HepG2 (cell line): ENCODE measurements around the gene NIPAL4. TPM values are rescaled to one million over a fixed set of nuclear protein-coding genes. Genes with fewer than 3 reads are reported as not detected.

ENCODE experiments used
- ATAC-seq: fragments of 200-7000 bp; cut with Tn5 transposase; 3 replicates; pipeline ENCODE4 v1.9.1; 2020; ENCODE audit warnings: mild to moderate bottlenecking, moderate library complexity
- BruUV-seq: library from RNA; stranded (reverse); fragments of 400-500 nt; replicated peaks from 2 replicates; lab custom pipeline; 2021; lab: Mats Ljungman, UMichigan
- CTCF ChIA-PET: fragments of 300-600 bp; formaldehyde crosslinking; extraction: SDS; loops from one replicate; lab custom pipeline; 2021; ENCODE audit warnings: low total read pairs, inconsistent platforms, low intra/inter-chr PET ratio; lab: Yijun Ruan, JAX
- POLR2A ChIA-PET: fragments of 350-600 bp; sonication (Branson Sonifier 250); formaldehyde crosslinking; loops from one replicate; lab custom pipeline; 2020; ENCODE audit warnings: antibody characterized with exemption, inconsistent platforms; lab: Yijun Ruan, JAX
- DNase-seq: peaks from one replicate; pipeline ENCODE4 v3.0.0-alpha.2; 2015; ENCODE audit warnings: low spot score
- FAIRE-seq: peaks from 3 replicates; lab custom pipeline; 2011; peaks lifted over from hg19 to GRCh38; lab: Jason Lieb, UNC
- H2AFZ ChIP-seq: one replicate; pipeline ENCODE4 v1.6.1; 2011; ENCODE audit warnings: low read length, inconsistent platforms
- H3K27ac ChIP-seq: fragments of 300-600 bp; 3 replicates; pipeline ENCODE4 v1.8.0; 2011; ENCODE audit warnings: mixed run types, mild to moderate bottlenecking, mixed read lengths, low read length, inconsistent platforms; ENCODE audit not compliant: insufficient read depth; ENCODE audit errors: extremely low read length
- H3K27me3 ChIP-seq, 2 experiments: fragments of 200-600 bp in 1 of 2; 2 replicates in 1 of 2; 3 replicates in 1 of 2; pipeline versions ENCODE4 v1.6.0 to v1.8.0; 2011; ENCODE audit warnings: low read length in 2 of 2, mild to moderate bottlenecking in 2 of 2, moderate library complexity in 2 of 2, inconsistent platforms in 1 of 2; ENCODE audit not compliant: insufficient read depth in 2 of 2, control insufficient read depth in 1 of 2
- H3K36me3 ChIP-seq, 2 experiments: fragments of 200-600 bp in 1 of 2; replicated peaks in 1 of 2; 2 replicates in 1 of 2; 3 replicates in 1 of 2; pipeline versions ENCODE4 v1.5.1 to v1.8.0; 2011; ENCODE audit warnings: low read length in 2 of 2, inconsistent platforms in 1 of 2; ENCODE audit not compliant: insufficient read depth in 2 of 2, control insufficient read depth in 1 of 2
- H3K4me1 ChIP-seq: 2 replicates; pipeline ENCODE4 v1.5.1; 2012; ENCODE audit warnings: low read length, inconsistent platforms; ENCODE audit not compliant: insufficient read depth
- H3K4me2 ChIP-seq: 2 replicates; pipeline ENCODE4 v1.6.0; 2011; ENCODE audit warnings: low read depth, low read length, inconsistent platforms
- H3K4me3 ChIP-seq, 3 experiments: fragments of 200-600 bp in 1 of 3; sonication (generic), shearing (Covaris generic) in 1 of 3; replicated peaks in 1 of 3; 2 replicates each; pipeline ENCODE4 v1.5.1; 2011 to 2016; ENCODE audit warnings: low read length in 3 of 3, inconsistent platforms in 2 of 3, low read depth in 2 of 3, mild to moderate bottlenecking in 2 of 3, control low read depth in 1 of 3, mixed read lengths in 1 of 3; ENCODE audit not compliant: insufficient read depth in 1 of 3
- H3K79me2 ChIP-seq: one replicate; pipeline ENCODE4 v1.6.1; 2011; ENCODE audit warnings: low read length, inconsistent platforms; ENCODE audit not compliant: insufficient read depth
- H3K9ac ChIP-seq: 2 replicates; pipeline ENCODE4 v1.6.0; 2011; ENCODE audit warnings: mild to moderate bottlenecking, low read depth, low read length, inconsistent platforms; ENCODE audit not compliant: insufficient read depth
- H3K9me3 ChIP-seq: 2 replicates; pipeline ENCODE4 v1.5.1; 2012; ENCODE audit warnings: mild to moderate bottlenecking, low read length
- H4K20me1 ChIP-seq: 2 replicates; pipeline ENCODE4 v1.6.0; 2011; ENCODE audit warnings: inconsistent platforms, mild to moderate bottlenecking, low read length, moderate library complexity; ENCODE audit not compliant: insufficient read depth
- PHF21A ChIP-seq: sonication (generic); formaldehyde crosslinking; IDR thresholded peaks from 2 replicates; pipeline ENCODE4 v1.5.0; 2020; ENCODE audit warnings: mild to moderate bottlenecking, missing genetic modification reagents
- WIZ ChIP-seq: sonication (generic); formaldehyde crosslinking; IDR thresholded peaks from 2 replicates; pipeline ENCODE4 v1.5.1; 2020; ENCODE audit warnings: mild to moderate bottlenecking, missing genetic modification reagents
- ZNF333 ChIP-seq: sonication (generic); formaldehyde crosslinking; IDR thresholded peaks from 2 replicates; pipeline ENCODE4 v1.4.0; 2020; ENCODE audit warnings: mild to moderate bottlenecking, missing genetic modification reagents, borderline replicate concordance
- ZNF367 ChIP-seq: sonication (generic); formaldehyde crosslinking; IDR thresholded peaks from 2 replicates; pipeline ENCODE4 v1.4.0; 2020; ENCODE audit warnings: missing genetic modification reagents, borderline replicate concordance
- WGBS: methylation state at CpG from one replicate; pipeline ENCODE4 v1.1.6; 2017; ENCODE audit warnings: low lambda C conversion rate; 5-methylcytosine and 5-hydroxymethylcytosine counted together
- in situ Hi-C: cut with HindIII; loops from 2 replicates; pipeline ENCODE4 v1.10.0; 2017; ENCODE audit warnings: low pct_unique_long_range_greater_than_20kb; ENCODE audit not compliant: extremely low pct_ligation_motif_present
- intact Hi-C: fragments of 100-400 bp; cut with micrococcal nuclease; formaldehyde crosslinking; loops from one replicate; pipeline ENCODE4 v1.10.0; 2022; ENCODE audit not compliant: unreplicated experiment
- polyA plus RNA-seq, 8 experiments: library from polyadenylated mRNA; depleted of rRNA in 3 of 8; stranded (reverse) in 7 of 8; unstranded in 1 of 8; fragments of >200 nt; fragmentation: Illumina TruSeq in 4 of 8; extraction: Trizol in 4 of 8; gene quantifications; 2 replicates each; pipeline versions ENCODE4 v1.2.1 to v1.2.3, GENCODE V29; 2011 to 2016; ENCODE audit warnings: low read depth in 4 of 8, missing spikeins in 1 of 8, mixed read lengths in 1 of 8; ENCODE audit not compliant: insufficient read depth in 1 of 8
- total RNA-seq, 5 experiments: library from RNA; depleted of rRNA; stranded (reverse); fragments of >200 nt; fragmentation: Illumina TruSeq; extraction: Trizol; gene quantifications; 2 replicates each; pipeline ENCODE4 v1.2.3, GENCODE V29; 2016; ENCODE audit warnings: low read depth in 1 of 5
- TF ChIP-seq, protein P1 (sequence below): sonication (generic); formaldehyde crosslinking; IDR thresholded peaks from 2 replicates; pipeline ENCODE4 v1.4.0; 2020; ENCODE audit warnings: missing genetic modification reagents

The NIPAL4 gene
- total and polyA plus RNA-seq, 2 of the 13 experiments (the other 11 are each of a cell fraction or from before 2014, with no cell fraction given), result not detected

DNA sequence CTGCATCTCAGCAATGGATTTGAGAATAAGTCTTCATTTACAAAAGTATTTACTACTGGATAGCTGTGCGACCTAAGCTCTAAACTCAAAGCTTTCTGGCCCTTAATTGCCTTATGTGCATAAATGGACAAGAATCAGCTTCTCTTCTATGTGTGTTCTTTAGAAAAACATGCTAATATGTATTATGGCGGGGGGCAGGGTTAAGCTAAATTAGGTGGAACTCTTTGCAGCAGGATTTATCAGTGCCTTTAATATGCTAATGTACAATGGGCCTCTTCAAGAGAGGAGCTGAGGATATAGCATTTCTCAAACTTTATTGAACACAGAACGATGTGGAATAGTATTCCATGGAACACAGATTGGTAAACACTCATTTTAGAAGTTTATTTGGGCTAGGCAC is 10.0 kb upstream of the NIPAL4 start:
- no peak for DNase-seq
- WGBS, result 1% methylated on average over 3 of the region's 3 CpGs
- POLR2A ChIA-PET, result no interaction called here
- intact Hi-C loops, result no loop called here
- Histone ChIP-seq H3K9ac (no peak overlapping the region), H4K20me1 (no peaks in the 10 kb centered on the region), H3K27ac (no peak overlapping the region), H2AFZ (no peak overlapping the region), H3K36me3 (no peaks in the 10 kb centered on the region), H3K79me2 (no peaks in the 10 kb centered on the region), H3K27me3 (peaks cover 1 to 6% of the 10 kb centered on the region in 2 experiments; a peak in 2 of 5 replicates), H3K9me3 (no peaks in the 10 kb centered on the region), H3K4me2 (no peak overlapping the region), H3K4me3 (no peak overlapping the region), H3K4me1 (peaks cover 11% of the 10 kb centered on the region; the same call in 1 of the 2 replicates)
- BruUV-seq, result no TSS peak
- CTCF ChIA-PET, result no interaction called here
- FAIRE-seq, result no peak
- no peak for TF ChIP-seq PHF21A (CRISPR knock-in tag)
- TF ChIP-seq, protein P1, sequence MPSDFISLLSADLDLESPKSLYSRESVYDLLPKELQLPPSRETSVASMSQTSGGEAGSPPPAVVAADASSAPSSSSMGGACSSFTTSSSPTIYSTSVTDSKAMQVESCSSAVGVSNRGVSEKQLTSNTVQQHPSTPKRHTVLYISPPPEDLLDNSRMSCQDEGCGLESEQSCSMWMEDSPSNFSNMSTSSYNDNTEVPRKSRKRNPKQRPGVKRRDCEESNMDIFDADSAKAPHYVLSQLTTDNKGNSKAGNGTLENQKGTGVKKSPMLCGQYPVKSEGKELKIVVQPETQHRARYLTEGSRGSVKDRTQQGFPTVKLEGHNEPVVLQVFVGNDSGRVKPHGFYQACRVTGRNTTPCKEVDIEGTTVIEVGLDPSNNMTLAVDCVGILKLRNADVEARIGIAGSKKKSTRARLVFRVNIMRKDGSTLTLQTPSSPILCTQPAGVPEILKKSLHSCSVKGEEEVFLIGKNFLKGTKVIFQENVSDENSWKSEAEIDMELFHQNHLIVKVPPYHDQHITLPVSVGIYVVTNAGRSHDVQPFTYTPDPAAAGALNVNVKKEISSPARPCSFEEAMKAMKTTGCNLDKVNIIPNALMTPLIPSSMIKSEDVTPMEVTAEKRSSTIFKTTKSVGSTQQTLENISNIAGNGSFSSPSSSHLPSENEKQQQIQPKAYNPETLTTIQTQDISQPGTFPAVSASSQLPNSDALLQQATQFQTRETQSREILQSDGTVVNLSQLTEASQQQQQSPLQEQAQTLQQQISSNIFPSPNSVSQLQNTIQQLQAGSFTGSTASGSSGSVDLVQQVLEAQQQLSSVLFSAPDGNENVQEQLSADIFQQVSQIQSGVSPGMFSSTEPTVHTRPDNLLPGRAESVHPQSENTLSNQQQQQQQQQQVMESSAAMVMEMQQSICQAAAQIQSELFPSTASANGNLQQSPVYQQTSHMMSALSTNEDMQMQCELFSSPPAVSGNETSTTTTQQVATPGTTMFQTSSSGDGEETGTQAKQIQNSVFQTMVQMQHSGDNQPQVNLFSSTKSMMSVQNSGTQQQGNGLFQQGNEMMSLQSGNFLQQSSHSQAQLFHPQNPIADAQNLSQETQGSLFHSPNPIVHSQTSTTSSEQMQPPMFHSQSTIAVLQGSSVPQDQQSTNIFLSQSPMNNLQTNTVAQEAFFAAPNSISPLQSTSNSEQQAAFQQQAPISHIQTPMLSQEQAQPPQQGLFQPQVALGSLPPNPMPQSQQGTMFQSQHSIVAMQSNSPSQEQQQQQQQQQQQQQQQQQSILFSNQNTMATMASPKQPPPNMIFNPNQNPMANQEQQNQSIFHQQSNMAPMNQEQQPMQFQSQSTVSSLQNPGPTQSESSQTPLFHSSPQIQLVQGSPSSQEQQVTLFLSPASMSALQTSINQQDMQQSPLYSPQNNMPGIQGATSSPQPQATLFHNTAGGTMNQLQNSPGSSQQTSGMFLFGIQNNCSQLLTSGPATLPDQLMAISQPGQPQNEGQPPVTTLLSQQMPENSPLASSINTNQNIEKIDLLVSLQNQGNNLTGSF (CRISPR knock-in tag), result no peak
- no peak for TF ChIP-seq ZNF333 (CRISPR knock-in tag)
- no peak for TF ChIP-seq WIZ
- TF ChIP-seq ZNF367 (CRISPR knock-in tag), result no peak
- no peak for ATAC-seq
- in situ Hi-C loops, result no loop called here
